Measurements from ENCODE around the gene NTRK2.

The NTRK2 gene

GRCh38 chr9:84949971-84950370, 280.4 kb downstream of the NTRK2 start:
- DNase-seq (ENCODE audit: low read depth): no peak
- H3K4me3 ChIP-seq (ENCODE audit: low read depth, low read length): no peak overlapping the region

GRCh38 chr9:84950879-84951811, 281.6 kb downstream of the NTRK2 start:
- no peak for DNase-seq (ENCODE audit: low read depth)

GRCh38 chr9:84953252-84953773, 283.8 kb downstream of the NTRK2 start:
- no peak for DNase-seq (ENCODE audit: low read depth)
- no peak overlapping the region for H3K4me3 ChIP-seq (ENCODE audit: low read depth, low read length)

More at GRCh38 chr9:84950879-84951811, 281.6 kb downstream of the NTRK2 start:
- no peak overlapping the region for H3K4me3 ChIP-seq (ENCODE audit: low read depth, low read length)

GRCh38 chr9:84953797-84954705, 284.5 kb downstream of the NTRK2 start:
- H3K4me3 ChIP-seq (ENCODE audit: low read depth, low read length): no peak overlapping the region
- no peak for DNase-seq (ENCODE audit: low read depth)

- no peak for DNase-seq (ENCODE audit: low read depth)
- H3K4me3 ChIP-seq (ENCODE audit: low read depth, low read length): no peak overlapping the region
Observed at GRCh38 chr9:84955155-84955554, 285.6 kb downstream of the NTRK2 start.

GRCh38 chr9:84955971-84956370, 286.4 kb downstream of the NTRK2 start:
- no peak for DNase-seq (ENCODE audit: low read depth)
- no peak overlapping the region for H3K4me3 ChIP-seq (ENCODE audit: low read depth, low read length)

- no peak overlapping the region for H3K4me3 ChIP-seq (ENCODE audit: low read depth, low read length)
- no peak for DNase-seq (ENCODE audit: low read depth)
Observed at GRCh38 chr9:84959339-84959738, 289.8 kb downstream of the NTRK2 start.

- no peak for DNase-seq (ENCODE audit: low read depth)
- no peak overlapping the region for H3K4me3 ChIP-seq (ENCODE audit: low read depth, low read length)
Observed at GRCh38 chr9:84966876-84967830, 297.6 kb downstream of the NTRK2 start.

- no peak for DNase-seq (ENCODE audit: low read depth)
- H3K4me3 ChIP-seq (ENCODE audit: low read depth, low read length): no peak overlapping the region
Observed at GRCh38 chr9:84969084-84969483, 299.6 kb downstream of the NTRK2 start.

- DNase-seq (ENCODE audit: low read depth): no peak
- H3K4me3 ChIP-seq (ENCODE audit: low read depth, low read length): no peak overlapping the region
Observed at GRCh38 chr9:84969736-84970135, 300.2 kb downstream of the NTRK2 start.

- no peak for DNase-seq (ENCODE audit: low read depth)
- no peak overlapping the region for H3K4me3 ChIP-seq (ENCODE audit: low read depth, low read length)
Observed at GRCh38 chr9:84970432-84970831, 300.9 kb downstream of the NTRK2 start.

- no peak overlapping the region for H3K4me3 ChIP-seq (ENCODE audit: low read depth, low read length)
- DNase-seq (ENCODE audit: low read depth): no peak
Observed at GRCh38 chr9:84971571-84971970, 302.0 kb downstream of the NTRK2 start.

GRCh38 chr9:84974258-84974657, 304.7 kb downstream of the NTRK2 start:
- no peak for DNase-seq (ENCODE audit: low read depth)
- no peak overlapping the region for H3K4me3 ChIP-seq (ENCODE audit: low read depth, low read length)

GRCh38 chr9:84974855-84975254, 305.3 kb downstream of the NTRK2 start:
- DNase-seq (ENCODE audit: low read depth): no peak
- H3K4me3 ChIP-seq (ENCODE audit: low read depth, low read length): no peak overlapping the region

- no peak overlapping the region for H3K4me3 ChIP-seq (ENCODE audit: low read depth, low read length)
- DNase-seq (ENCODE audit: low read depth): no peak
Observed at GRCh38 chr9:84975926-84976325, 306.4 kb downstream of the NTRK2 start.

- no peak overlapping the region for H3K4me3 ChIP-seq (ENCODE audit: low read depth, low read length)
- no peak for DNase-seq (ENCODE audit: low read depth)
Observed at GRCh38 chr9:84978661-84979060, 309.1 kb downstream of the NTRK2 start.

GRCh38 chr9:84983749-84984148, 314.2 kb downstream of the NTRK2 start:
- DNase-seq (ENCODE audit: low read depth): no peak
- no peak overlapping the region for H3K4me3 ChIP-seq (ENCODE audit: low read depth, low read length)

GRCh38 chr9:84988621-84989020, 319.1 kb downstream of the NTRK2 start:
- no peak for DNase-seq (ENCODE audit: low read depth)
- H3K4me3 ChIP-seq (ENCODE audit: low read depth, low read length): no peak overlapping the region

- no peak overlapping the region for H3K4me3 ChIP-seq (ENCODE audit: low read depth, low read length)
- DNase-seq (ENCODE audit: low read depth): no peak
Observed at GRCh38 chr9:84990416-84990815, 320.9 kb downstream of the NTRK2 start.
